BLaER1 (cell line): Measurements from ENCODE around the gene ICOS.
"Not testable (repeated sequence)": the region's sequence is repeated elsewhere in the genome, so short reads cannot be mapped to it uniquely, and the experiment has no call there.

ENCODE experiments used
- H3K27ac ChIP-seq: shearing (Covaris generic); formaldehyde crosslinking; 2 replicates; pipeline ENCODE4 v1.8.1; 2022
- H3K27me3 ChIP-seq: shearing (Covaris generic); formaldehyde crosslinking; 2 replicates; pipeline ENCODE4 v1.8.1; 2022
- H3K36me3 ChIP-seq: shearing (Covaris generic); formaldehyde crosslinking; 2 replicates; pipeline ENCODE4 v1.8.1; 2022
- H3K4me1 ChIP-seq: shearing (Covaris generic); formaldehyde crosslinking; 2 replicates; pipeline ENCODE4 v1.8.1; 2022
- H3K4me2 ChIP-seq: shearing (Covaris generic); formaldehyde crosslinking; 2 replicates; pipeline ENCODE4 v1.8.1; 2022
- H3K4me3 ChIP-seq: shearing (Covaris generic); formaldehyde crosslinking; 2 replicates; pipeline ENCODE4 v1.8.1; 2022
- H3K9ac ChIP-seq: shearing (Covaris generic); formaldehyde crosslinking; 2 replicates; pipeline ENCODE4 v1.8.1; 2022
- H3K9me3 ChIP-seq: shearing (Covaris generic); formaldehyde crosslinking; 2 replicates; pipeline ENCODE4 v1.8.1; 2022
- H4K20me1 ChIP-seq: shearing (Covaris generic); formaldehyde crosslinking; 2 replicates; pipeline ENCODE4 v1.8.1; 2022
- Cebpa-rat ChIP-seq: shearing (Covaris generic); IDR thresholded peaks from 2 replicates; pipeline ENCODE4 v1.8.1; 2022

ICOS gene

DNA sequence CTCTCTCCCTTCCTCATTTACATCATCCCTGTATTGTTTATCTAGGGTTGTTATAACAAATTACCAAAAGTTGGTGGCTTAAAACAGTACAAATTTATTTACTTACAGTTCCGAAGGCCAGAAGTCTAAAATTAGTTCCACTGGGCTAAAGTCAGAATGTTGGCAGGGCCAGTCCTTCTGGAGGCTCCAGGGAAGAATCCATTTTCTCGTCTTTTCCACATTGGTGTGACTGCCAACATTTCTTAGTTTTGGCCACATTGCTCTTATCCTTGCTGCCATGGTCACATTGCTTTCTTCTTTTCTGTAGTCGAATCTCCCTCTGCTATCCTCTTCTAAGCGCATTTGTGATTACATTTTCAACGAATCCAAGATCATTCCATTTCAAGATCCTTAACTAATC is 34.7 kb downstream of the ICOS start:
- Histone ChIP-seq H3K4me1 (no peaks in the 10 kb centered on the region), H3K9ac (no peak overlapping the region), H3K27me3 (no peaks in the 10 kb centered on the region), H3K36me3 (no peaks in the 10 kb centered on the region), H3K4me2 (no peak overlapping the region), H3K9me3 (no peaks in the 10 kb centered on the region), H3K27ac (no peak overlapping the region), H3K4me3 (no peak overlapping the region), H4K20me1 (no peaks in the 10 kb centered on the region)
- TF ChIP-seq Cebpa-rat: no peak

GRCh38 chr2:203972066-203972465 is 35.5 kb downstream of the ICOS start:
- no peak for TF ChIP-seq Cebpa-rat
- Histone ChIP-seq H3K9ac (no peak overlapping the region), H3K36me3 (no peaks in the 10 kb centered on the region), H3K27ac (no peak overlapping the region), H3K4me3 (no peak overlapping the region), H3K27me3 (no peaks in the 10 kb centered on the region), H3K9me3 (no peaks in the 10 kb centered on the region), H3K4me1 (no peaks in the 10 kb centered on the region), H4K20me1 (no peaks in the 10 kb centered on the region), H3K4me2 (no peak overlapping the region)

GRCh38 chr2:203973000-203973399 is 36.4 kb downstream of the ICOS start:
- Histone ChIP-seq H3K27ac (no peak overlapping the region), H3K27me3 (no peaks in the 10 kb centered on the region), H4K20me1 (no peaks in the 10 kb centered on the region), H3K4me2 (no peak overlapping the region), H3K9ac (no peak overlapping the region), H3K9me3 (no peaks in the 10 kb centered on the region), H3K4me1 (no peaks in the 10 kb centered on the region), H3K4me3 (no peak overlapping the region), H3K36me3 (no peaks in the 10 kb centered on the region)
- TF ChIP-seq Cebpa-rat: no peak

DNA sequence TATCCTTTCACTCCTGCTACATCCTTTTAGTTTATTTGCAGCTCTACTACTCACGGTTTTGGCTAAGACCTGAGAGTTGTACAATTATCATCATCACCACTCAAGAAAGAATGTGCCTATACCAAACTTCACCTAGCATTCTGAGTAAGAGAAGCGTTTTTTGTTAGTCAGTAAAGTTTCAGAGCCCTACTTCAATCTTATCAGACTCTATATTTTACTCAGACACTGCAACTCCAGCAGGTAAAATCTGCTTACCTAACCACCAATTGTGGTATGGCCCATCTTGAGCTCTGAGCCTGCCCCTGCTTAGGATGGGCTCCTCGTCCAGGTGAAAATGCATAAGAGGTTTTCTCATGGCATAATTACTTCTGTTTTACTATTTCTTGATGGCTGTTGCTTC is 37.1 kb downstream of the ICOS start:
- Histone ChIP-seq H4K20me1 (no peaks in the 10 kb centered on the region), H3K36me3 (no peaks in the 10 kb centered on the region), H3K9me3 (no peaks in the 10 kb centered on the region), H3K4me3 (no peak overlapping the region), H3K27me3 (no peaks in the 10 kb centered on the region), H3K27ac (no peak overlapping the region), H3K4me2 (no peak overlapping the region), H3K9ac (no peak overlapping the region), H3K4me1 (no peaks in the 10 kb centered on the region)
- TF ChIP-seq Cebpa-rat: no peak

- H3K9ac ChIP-seq: no peak overlapping the region
- H3K27ac ChIP-seq: no peak overlapping the region
- H3K4me3 ChIP-seq: no peak overlapping the region
- no peak overlapping the region for H3K4me2 ChIP-seq
- no peaks in the 10 kb centered on the region for H4K20me1 ChIP-seq
- no peaks in the 10 kb centered on the region for H3K36me3 ChIP-seq
- no peak for TF ChIP-seq Cebpa-rat
- no peaks in the 10 kb centered on the region for H3K9me3 ChIP-seq
- no peaks in the 10 kb centered on the region for H3K4me1 ChIP-seq
- no peaks in the 10 kb centered on the region for H3K27me3 ChIP-seq
These were observed 39.3 kb downstream of the ICOS start for GRCh38 chr2:203975912-203976311.

GRCh38 chr2:203982276-203982675 is 45.7 kb downstream of the ICOS start:
- Histone ChIP-seq H3K27me3 (no peaks in the 10 kb centered on the region), H4K20me1 (no peaks in the 10 kb centered on the region), H3K4me3 (no peak overlapping the region), H3K9me3 (no peaks in the 10 kb centered on the region), H3K4me1 (no peaks in the 10 kb centered on the region), H3K27ac (no peak overlapping the region), H3K4me2 (no peak overlapping the region), H3K36me3 (no peaks in the 10 kb centered on the region), H3K9ac (no peak overlapping the region)
- TF ChIP-seq Cebpa-rat: no peak

- Histone ChIP-seq H3K9me3 (no peaks in the 10 kb centered on the region), H3K4me3 (no peak overlapping the region), H3K36me3 (no peaks in the 10 kb centered on the region), H3K27me3 (no peaks in the 10 kb centered on the region), H4K20me1 (no peaks in the 10 kb centered on the region), H3K4me2 (no peak overlapping the region), H3K27ac (no peak overlapping the region), H3K4me1 (no peaks in the 10 kb centered on the region), H3K9ac (no peak overlapping the region)
- TF ChIP-seq Cebpa-rat: no peak
These were observed 46.6 kb downstream of the ICOS start for GRCh38 chr2:203983064-203983715.

DNA sequence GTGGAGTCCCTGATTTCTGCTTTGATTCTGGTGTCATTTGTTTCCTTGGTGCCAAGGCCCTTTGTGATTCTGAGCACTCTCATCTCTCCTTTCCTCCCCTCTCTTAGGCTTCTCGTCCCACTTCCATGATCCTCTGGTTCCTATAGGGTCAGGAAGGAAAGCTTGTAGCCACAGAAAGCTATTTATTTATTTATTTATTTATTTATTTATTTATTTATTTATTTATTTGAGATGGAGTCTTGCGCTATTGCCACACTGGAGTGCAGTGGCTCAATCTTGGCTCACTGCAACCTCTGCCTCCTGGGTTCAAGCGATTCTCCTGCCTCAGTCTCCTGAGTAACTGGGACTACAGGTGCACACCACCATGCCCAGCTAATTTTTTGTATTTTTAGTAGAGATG is 49.4 kb downstream of the ICOS start:
- H3K4me2 ChIP-seq, H4K20me1 ChIP-seq, H3K36me3 ChIP-seq, H3K27ac ChIP-seq, H3K4me1 ChIP-seq, H3K9ac ChIP-seq, H3K4me3 ChIP-seq, H3K27me3 ChIP-seq, H3K9me3 ChIP-seq: not testable (repeated sequence)

GRCh38 chr2:203987959-203988358 is 51.4 kb downstream of the ICOS start:
- H3K4me2 ChIP-seq: no peak overlapping the region

GRCh38 chr2:203988500-203989260 is 52.1 kb downstream of the ICOS start:
- no peak overlapping the region for H3K4me2 ChIP-seq
- no peak overlapping the region for H3K4me3 ChIP-seq
- H3K27ac ChIP-seq: no peak overlapping the region
- H3K9ac ChIP-seq: no peak overlapping the region
- no peaks in the 10 kb centered on the region for H3K4me1 ChIP-seq
- no peaks in the 10 kb centered on the region for H4K20me1 ChIP-seq
- TF ChIP-seq Cebpa-rat: no peak
- no peaks in the 10 kb centered on the region for H3K9me3 ChIP-seq
- no peaks in the 10 kb centered on the region for H3K36me3 ChIP-seq
- no peaks in the 10 kb centered on the region for H3K27me3 ChIP-seq

More at GRCh38 chr2:203987959-203988358, 51.4 kb downstream of the ICOS start:
- H4K20me1 ChIP-seq: no peaks in the 10 kb centered on the region
- H3K4me1 ChIP-seq: no peaks in the 10 kb centered on the region
- no peaks in the 10 kb centered on the region for H3K27me3 ChIP-seq
- H3K9me3 ChIP-seq: no peaks in the 10 kb centered on the region
- TF ChIP-seq Cebpa-rat: no peak
- H3K36me3 ChIP-seq: no peaks in the 10 kb centered on the region
- no peak overlapping the region for H3K9ac ChIP-seq
- no peak overlapping the region for H3K27ac ChIP-seq
- H3K4me3 ChIP-seq: no peak overlapping the region
